ENCODE data around the gene CFAP46.
"Not testable (repeated sequence)": the region's sequence is repeated elsewhere in the genome, so short reads cannot be mapped to it uniquely, and the experiment has no call there.

Gene CFAP46

DNA sequence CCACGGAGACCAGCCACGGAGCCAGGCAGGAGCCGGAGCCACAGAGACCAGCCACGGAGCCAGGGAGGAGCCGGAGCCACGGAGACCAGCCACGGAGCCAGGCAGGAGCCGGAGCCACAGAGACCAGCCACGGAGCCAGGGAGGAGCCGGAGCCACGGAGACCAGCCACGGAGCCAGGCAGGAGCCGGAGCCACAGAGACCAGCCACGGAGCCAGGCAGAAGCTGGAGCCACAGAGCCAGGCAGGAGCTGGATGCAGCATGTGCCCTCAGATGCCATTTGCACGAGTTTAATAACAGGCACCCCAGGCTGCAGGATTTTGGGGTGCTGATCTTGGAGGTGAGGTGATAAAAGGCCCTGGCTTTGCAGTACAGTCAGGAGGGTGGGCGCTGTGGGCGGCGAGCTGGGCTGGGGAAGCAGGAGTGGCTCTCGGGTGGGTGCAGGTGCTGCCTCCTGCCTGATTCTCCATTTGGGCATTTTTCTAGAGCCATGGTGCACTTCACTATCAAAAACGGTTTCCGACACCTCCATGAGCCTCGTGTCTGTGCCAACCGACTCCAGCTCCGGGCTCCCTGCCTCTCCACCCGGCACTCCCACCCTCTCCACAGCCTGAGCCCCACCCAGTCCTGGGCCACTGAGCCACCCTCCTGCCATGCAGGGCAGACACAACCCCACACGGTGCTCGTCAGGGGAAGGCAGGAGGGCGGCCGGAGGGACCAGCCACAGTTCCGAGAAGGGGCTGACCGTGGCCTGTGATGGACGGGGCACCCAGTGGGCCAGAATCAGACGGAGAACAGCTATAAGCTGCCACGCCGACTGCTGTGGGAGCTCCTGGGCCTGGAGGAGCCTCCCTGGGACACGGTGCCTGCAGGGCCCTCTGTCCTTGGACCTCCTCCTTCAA, 115.6 kb downstream of the CFAP46 start:
- DNase-seq (ENCODE audit: low read depth) = no peak

GRCh38 chr10:132825783-132826523, 116.4 kb downstream of the CFAP46 start:
- DNase-seq (ENCODE audit: low read depth) = not testable (repeated sequence)

- no peak for DNase-seq (ENCODE audit: low read depth)
These were observed 122.3 kb downstream of the CFAP46 start for GRCh38 chr10:132820056-132820455.

DNA sequence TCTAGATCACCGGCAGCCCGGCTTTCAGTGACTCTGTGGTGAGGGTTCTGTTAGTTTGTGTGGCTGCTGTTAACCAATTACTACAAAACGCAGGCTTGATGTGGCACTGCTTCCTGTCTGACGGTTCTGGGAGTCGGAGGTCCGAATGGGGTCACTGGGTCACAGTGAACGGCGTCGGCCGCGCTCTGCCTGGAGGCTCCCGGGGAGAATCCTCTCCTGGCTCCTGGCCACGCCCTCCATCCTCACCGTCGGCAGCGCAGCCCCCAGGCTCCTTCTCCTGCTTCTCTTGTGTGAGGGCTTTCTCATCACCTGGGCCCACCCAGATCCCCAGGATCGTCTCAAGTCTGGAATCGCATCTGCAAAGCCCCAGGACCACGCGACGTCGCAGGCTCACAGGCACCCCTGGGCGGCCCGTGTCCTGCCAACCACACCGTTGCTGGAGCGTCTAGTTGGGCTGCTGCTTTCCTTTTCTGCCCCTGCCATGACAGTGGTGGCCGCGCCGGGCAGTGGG, 124.6 kb downstream of the CFAP46 start:
- no peak for DNase-seq (ENCODE audit: low read depth)

DNA sequence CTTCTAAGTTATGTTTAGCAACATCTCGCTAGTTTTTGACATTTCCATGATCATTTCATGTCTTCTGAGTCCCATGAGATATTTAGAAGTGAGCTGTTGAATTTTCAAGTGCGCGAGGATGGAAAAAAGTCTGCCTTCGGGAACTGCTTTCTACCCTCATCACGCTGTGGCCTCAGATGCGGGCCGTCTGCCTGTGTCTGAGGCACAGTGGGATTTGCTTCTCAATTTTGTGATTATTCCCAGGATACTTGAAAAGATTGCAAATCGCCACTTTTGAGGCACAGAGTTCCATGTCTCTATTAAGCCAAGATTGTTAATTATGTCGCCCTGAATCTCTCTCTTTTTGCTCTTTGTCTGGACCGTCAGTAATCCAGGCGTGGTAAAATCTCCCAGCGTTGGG, 125.7 kb downstream of the CFAP46 start:
- no peak for DNase-seq (ENCODE audit: low read depth)

DNA sequence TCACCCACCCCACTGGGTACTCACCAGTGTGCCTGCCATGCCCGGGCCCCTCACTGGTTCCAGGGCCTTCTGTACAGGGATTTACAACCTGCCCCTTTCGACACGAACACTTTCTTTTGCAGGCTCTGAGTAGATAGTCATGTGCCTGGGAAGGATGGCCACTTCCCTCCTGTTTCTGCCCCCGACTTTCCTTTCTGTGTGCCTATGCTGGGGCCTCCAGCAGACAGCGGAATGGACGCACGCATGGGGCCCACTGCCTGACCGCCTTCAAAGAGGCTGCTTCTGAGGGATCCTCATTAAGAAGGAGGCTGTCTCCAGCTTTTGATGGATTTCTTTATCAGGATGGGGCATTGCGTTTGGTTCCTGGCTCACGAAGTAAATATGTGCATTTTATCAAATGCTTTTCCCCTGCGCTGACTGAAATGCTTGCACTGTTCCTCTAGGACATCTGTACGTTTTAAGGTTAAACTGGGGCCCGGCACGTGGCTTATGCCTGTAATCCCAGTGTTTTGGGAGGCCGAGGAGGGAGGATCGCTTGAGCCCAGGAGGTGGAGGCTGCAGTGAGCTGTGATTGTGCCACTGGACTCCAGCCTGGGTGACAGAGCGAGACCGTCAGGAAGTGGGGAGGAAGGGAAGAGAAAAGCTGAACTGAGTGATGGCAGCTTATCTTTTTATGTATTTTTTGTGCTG, 127.1 kb downstream of the CFAP46 start:
- no peak for DNase-seq (ENCODE audit: low read depth)

DNA sequence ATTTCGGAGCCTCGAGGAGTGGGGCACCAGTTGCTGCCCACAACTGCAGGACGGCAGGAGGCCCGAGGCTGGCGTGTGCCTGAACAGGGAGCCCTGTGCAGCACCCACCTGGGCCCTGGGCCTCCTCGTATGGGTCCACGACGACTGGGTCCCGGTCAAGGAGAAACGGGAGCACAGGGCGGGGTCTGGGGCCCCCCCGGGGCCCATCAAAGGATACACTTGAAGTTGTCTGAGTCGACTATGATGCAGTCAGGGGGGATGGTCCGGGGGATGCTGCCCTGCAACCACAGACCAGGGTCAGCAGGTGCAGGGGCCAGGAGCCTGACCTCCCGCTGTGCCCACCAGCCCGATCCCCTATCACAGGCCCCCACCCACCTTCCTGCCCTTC, 127.9 kb downstream of the CFAP46 start:
- no peak for DNase-seq (ENCODE audit: low read depth)

DNA sequence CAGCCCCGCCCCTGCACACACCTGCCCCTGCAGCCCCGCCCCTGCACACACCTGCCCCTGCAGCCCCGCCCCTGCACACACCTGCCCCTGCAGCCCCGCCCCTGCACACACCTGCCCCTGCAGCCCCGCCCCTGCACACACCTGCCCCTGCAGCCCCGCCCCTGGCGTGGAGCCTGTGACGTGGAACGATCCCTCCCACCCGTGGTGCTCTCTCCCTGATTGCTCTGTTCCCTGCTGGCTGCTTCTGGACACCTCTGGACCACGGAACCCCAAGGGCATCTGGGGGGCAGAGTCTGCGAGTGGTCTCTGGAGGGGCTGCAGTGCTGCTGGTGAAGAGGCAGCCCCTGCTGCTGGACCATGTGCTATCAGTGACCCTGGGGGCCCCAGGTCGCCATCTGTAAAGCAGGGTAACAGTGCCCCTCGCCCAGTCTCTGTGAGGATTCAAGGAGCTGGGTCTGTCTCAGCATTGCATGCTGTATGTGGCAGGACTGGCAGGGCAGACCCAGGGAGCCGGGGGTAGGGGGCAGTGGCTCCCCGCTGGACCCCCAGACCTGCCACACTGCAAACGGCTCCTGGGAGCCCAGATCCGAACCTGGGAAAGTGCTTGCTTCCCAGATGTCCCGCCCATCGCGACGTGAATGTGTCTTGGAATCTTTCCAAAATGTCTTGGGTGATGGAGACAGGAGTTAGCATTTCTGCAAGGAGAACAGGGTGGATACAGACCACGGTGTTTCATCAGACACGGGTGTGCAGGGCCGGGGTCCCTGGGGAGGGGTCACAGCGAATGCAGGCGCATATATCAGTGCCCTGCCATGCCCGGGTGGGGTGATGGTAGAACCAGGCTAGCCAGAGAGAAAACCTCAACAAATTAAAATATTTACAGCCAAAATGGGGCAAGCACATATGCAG, 128.6 kb downstream of the CFAP46 start:
- no peak for DNase-seq (ENCODE audit: low read depth)

DNA sequence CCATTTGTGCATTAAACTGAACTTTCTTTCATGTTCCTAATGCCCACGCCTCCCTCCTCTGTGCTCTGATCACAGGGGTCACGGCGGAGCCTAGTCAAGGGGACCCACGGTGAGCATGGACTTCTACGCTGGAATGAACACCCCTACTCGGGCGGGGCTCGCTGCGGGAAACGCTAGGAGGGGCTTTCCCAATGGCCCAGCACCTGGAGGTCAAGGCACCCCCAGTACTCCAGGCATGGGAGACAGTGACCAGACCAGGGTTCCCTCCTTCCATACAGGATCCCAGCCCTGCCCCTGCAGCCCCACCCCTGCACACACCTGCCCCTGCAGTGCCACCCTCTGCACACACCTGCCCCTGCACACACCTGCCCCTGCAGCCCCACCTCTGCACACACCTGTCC, 129.4 kb downstream of the CFAP46 start:
- DNase-seq (ENCODE audit: low read depth) = no peak

- DNase-seq (ENCODE audit: low read depth) = no peak
These were observed 129.8 kb downstream of the CFAP46 start for GRCh38 chr10:132812520-132812919.

GRCh38 chr10:132811891-132812481, 130.4 kb downstream of the CFAP46 start:
- DNase-seq (ENCODE audit: low read depth) = no peak

- no peak for DNase-seq (ENCODE audit: low read depth)
These were observed 131.3 kb downstream of the CFAP46 start for GRCh38 chr10:132810807-132811700.

- no peak for DNase-seq (ENCODE audit: low read depth)
These were observed 132.1 kb downstream of the CFAP46 start for GRCh38 chr10:132810141-132810806.

DNA sequence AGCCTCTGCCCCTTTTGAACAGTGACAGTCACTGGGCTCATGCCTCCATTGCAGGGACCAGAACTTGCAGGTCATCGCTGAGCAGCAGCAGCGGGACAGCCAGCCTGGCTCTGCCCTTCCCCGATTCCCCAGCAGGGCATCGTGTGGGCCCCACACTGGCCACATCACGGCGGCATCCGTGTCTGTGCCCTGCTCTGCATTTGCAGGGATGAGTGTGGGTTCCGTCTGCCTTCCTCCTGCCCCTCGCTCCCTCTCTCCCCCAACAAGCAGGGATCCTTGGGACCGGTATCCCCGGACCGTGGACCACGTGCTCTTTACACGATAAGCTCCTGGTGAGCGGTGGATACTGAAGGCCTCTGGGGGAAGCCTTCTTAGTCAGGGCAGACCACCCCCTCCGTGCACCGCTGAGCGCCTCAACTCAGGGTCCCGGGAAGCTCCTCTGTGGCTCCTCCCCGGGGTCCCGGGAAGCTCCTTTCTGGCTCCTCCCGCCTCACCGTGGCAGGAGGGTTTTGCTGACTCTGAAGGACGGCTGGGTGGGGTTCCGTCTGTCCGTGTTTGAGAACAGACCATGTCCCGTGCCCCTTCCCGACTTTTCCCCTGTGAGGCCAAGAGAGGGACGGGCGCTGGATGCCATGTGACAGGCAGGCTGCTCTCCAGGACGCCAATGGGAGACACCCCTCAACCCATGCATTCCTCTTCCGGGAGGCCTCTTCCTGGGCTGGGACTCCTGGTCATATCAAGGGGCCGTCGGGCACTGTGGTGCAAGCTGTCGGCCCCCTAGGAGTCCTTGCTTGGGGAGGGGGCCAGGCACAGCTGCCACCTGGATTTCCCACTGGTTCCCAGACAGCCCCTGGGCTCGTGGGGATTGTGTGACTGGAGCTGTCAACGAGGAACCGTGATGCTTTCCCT, 132.9 kb downstream of the CFAP46 start:
- DNase-seq (ENCODE audit: low read depth) = no peak

DNA sequence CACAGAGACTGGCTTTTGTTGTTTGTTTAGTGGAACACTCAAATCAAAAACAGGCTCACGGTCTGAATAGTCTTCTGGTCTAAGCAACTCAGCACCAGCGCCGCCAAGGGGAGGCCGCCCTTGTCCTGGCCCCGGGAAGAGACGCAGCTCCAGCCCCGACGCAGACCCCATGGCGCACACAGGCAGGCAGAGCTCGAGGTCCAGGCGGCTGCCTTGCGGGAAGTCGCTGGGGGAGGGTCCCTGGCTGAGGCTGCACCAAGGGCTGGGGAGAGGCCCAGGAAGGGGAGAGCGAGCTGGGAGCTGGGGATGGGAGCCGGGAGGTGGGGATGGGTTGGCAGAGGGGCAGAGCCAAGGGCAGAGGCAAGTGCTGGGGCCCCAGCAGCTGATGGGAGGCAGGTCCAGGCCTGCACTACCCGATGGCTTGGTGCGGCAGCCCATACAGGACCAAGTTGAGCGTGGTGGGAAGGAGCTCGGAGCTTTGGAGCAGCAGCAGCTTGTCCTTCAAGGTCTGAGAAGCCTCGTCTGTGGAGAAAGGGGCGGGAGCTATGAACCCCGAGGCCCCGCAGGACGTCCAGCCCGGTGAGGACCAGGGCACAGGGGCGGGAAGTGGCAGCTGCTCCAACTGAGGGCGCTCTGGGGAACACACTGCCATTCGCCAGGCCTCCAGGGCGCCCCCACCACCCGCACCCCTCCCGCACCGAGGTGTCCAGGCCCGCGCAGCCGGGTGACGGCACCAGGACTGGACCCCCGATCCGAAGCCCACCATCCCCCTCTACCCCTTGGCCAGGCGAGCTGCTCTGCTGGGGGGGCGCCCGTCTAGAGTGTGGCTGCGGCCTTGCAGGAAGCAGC, 133.8 kb downstream of the CFAP46 start:
- no peak for DNase-seq (ENCODE audit: low read depth)

GRCh38 chr10:132807621-132808049, 134.7 kb downstream of the CFAP46 start:
- no peak for DNase-seq (ENCODE audit: low read depth)

- DNase-seq (ENCODE audit: low read depth) = no peak
These were observed 135.8 kb downstream of the CFAP46 start for GRCh38 chr10:132806561-132807003.

Data from GM04503 (cell line).